ENCODE measurements around the gene ERC1. TPM values are rescaled to one million over a fixed set of nuclear protein-coding genes. Genes with fewer than 3 reads are reported as not detected.

The ERC1 gene
- total RNA-seq, 6 experiments from 2014 or later = 44.1 to 48.9 (median 47.9) TPM

DNA sequence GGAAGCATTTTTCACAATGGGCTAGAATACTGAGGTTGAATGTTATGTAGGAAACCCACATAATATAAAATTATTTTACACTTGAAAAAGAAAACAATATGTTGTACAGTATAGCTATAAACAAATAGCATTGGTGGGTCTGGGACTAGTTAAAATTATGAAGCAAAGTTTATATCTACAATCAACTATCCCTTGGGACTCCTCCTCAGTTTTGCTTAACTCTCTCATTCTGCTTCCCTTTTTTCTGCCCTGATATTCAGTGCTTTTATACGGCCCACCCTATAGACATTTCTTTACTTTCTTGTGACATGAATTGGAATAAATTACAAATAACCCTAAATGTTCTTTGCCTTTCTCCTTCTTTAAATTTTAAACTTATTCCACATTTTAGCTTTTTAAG is 302.9 kb downstream of the ERC1 start:
- no peak overlapping the region for H3K4me3 Mint-ChIP-seq
- H3K27me3 Mint-ChIP-seq (ENCODE audit: insufficient read depth) = 0 out of 2 replicates have a peak, but pooled peaks cover 3% of the 10 kb centered on the region
- DNase-seq = no peak
- H3K27ac Mint-ChIP-seq = no peak overlapping the region
- TF ChIP-seq, protein P1, sequence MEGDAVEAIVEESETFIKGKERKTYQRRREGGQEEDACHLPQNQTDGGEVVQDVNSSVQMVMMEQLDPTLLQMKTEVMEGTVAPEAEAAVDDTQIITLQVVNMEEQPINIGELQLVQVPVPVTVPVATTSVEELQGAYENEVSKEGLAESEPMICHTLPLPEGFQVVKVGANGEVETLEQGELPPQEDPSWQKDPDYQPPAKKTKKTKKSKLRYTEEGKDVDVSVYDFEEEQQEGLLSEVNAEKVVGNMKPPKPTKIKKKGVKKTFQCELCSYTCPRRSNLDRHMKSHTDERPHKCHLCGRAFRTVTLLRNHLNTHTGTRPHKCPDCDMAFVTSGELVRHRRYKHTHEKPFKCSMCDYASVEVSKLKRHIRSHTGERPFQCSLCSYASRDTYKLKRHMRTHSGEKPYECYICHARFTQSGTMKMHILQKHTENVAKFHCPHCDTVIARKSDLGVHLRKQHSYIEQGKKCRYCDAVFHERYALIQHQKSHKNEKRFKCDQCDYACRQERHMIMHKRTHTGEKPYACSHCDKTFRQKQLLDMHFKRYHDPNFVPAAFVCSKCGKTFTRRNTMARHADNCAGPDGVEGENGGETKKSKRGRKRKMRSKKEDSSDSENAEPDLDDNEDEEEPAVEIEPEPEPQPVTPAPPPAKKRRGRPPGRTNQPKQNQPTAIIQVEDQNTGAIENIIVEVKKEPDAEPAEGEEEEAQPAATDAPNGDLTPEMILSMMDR (IDR thresholded peaks at IDR 0.05) = no peak
- no peaks in the 10 kb centered on the region for H3K9me3 Mint-ChIP-seq
- H3K36me3 Mint-ChIP-seq (ENCODE audit: low read depth) = peaks cover 34% of the 10 kb centered on the region
- H3K4me1 Mint-ChIP-seq (ENCODE audit: low read depth) = peaks cover 25% of the 10 kb centered on the region

DNA sequence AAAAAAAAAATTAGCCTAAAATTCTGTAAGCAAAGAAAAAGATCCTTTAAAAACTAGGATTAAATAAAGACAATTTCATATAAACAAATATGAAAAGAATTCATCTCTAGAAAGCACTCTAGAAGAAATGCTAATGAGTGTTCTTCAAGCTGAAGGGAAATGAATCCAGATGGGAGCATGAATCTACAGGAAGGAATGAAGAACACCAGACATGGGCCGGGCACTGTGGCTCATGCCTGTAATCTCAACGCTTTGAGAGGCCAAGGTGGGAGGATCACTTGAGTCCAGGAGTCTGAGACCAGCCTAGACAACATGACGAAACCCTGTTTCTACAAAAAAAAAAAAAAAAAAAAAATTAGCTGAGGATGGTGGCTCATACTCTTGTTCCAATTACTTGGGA is 306.2 kb downstream of the ERC1 start:
- TF ChIP-seq, protein P1 (IDR thresholded peaks at IDR 0.05) = no peak
- Mint-ChIP-seq H3K27ac (peak overlapping the region; percentile 40), H3K27me3 (ENCODE audit: insufficient read depth) (0 out of 2 replicates have a peak, but pooled peaks cover 3% of the 10 kb centered on the region), H3K4me1 (ENCODE audit: low read depth) (peaks cover 20% of the 10 kb centered on the region), H3K9me3 (no peaks in the 10 kb centered on the region), H3K36me3 (ENCODE audit: low read depth) (peaks cover 43% of the 10 kb centered on the region), H3K4me3 (no peak overlapping the region)
- DNase-seq = peak; percentile 50

DNA sequence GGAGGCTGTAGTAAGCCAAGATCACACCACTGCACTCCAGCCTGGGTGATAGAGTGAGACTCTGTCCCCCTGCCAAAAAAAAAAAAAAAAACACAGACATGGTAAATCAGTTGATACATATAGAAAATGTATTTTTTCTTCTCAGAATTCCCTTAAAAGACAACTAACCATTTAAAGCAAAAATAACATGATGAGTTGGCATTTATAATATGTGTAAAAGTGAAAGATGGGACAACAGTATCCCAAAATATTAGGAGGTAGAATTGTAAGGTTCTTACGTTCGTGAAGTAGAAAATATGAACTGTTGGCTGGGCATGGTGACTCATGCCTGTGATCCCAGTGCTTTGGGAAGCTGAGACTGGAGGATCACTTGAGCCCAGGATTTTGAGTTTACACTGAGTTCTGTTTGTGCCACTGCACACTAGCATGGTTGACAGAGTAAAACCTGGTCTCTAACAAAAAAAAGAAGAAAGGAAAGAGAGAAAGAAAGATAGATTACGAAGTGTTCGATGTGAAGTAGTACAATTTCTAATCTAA is 306.7 kb downstream of the ERC1 start:
- no peak for DNase-seq
- Mint-ChIP-seq H3K27ac (peak overlapping the region; percentile 40), H3K36me3 (ENCODE audit: low read depth) (peaks cover 45% of the 10 kb centered on the region), H3K9me3 (no peaks in the 10 kb centered on the region), H3K27me3 (ENCODE audit: insufficient read depth) (0 out of 2 replicates have a peak, but pooled peaks cover 3% of the 10 kb centered on the region), H3K4me3 (no peak overlapping the region), H3K4me1 (ENCODE audit: low read depth) (peaks cover 22% of the 10 kb centered on the region)
- TF ChIP-seq, protein P1 (IDR thresholded peaks at IDR 0.05) = no peak

DNA sequence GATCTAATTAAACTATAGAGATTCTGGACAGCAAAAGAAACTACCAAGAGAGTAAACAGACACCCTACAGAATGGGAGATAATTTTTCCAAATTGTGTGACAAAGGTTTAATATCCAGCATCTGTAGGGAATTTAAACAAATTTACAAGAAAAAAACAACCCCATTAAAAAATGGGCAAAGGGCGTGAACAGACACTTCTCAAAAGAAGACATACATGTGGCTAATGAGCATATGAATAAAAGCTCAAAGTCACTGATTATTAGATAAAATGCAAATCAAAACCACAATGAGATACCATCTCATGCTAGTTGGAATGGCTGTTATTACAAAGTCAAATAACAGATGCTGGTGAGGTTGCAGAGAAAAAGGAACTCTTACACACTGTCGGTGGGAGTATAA is 309.4 kb downstream of the ERC1 start:
- Mint-ChIP-seq H3K27ac (no peak overlapping the region), H3K9me3 (no peaks in the 10 kb centered on the region), H3K4me1 (ENCODE audit: low read depth) (peaks cover 27% of the 10 kb centered on the region), H3K36me3 (ENCODE audit: low read depth) (peaks cover 42% of the 10 kb centered on the region), H3K4me3 (no peak overlapping the region), H3K27me3 (ENCODE audit: insufficient read depth) (no peaks in the 10 kb centered on the region; the same call in 1 of the 2 replicates)
- TF ChIP-seq, protein P1 (IDR thresholded peaks at IDR 0.05) = no peak
- no peak for DNase-seq

DNA sequence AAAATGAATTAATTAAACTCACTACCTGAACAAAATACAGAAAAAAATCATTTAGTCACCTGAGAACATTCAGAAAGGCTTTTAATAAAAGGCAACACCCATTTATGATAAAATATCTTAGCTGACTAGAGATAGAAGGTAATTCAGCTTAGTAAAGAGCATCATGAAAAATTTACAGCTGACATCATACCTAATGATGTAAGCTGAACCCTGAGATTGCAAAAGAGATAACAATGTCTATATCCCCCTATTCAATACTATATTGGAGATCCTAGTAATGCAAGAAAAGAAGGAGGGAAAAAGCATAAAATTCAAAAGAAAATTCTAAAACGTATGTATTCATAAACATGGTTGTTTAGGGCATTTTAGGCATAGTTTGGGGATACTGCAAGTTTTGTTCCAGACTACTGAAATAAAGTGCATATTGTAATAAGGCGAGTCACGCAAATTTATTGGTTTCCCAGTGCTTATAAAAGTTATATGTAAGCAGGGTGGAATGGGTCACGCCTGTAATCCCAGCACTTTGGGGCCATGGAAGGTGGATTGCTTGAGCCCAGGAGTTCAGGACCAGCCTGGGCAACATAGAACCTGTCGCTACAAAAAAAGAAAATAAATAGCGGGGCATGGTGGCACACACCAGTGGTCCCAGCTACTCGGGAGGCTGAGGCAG is 311.3 kb downstream of the ERC1 start:
- no peaks in the 10 kb centered on the region for H3K9me3 Mint-ChIP-seq
- peaks cover 20% of the 10 kb centered on the region for H3K4me1 Mint-ChIP-seq (ENCODE audit: low read depth)
- H3K4me3 Mint-ChIP-seq = no peak overlapping the region
- TF ChIP-seq, protein P1 (IDR thresholded peaks at IDR 0.05) = no peak
- H3K27me3 Mint-ChIP-seq (ENCODE audit: insufficient read depth) = no peaks in the 10 kb centered on the region; the same call in 1 of the 2 replicates
- H3K27ac Mint-ChIP-seq = no peak overlapping the region
- DNase-seq = no peak
- H3K36me3 Mint-ChIP-seq (ENCODE audit: low read depth) = peaks cover 34% of the 10 kb centered on the region

Data from HFFc6 (cell line).